ENCODE data around the gene R3HDML. TPM values are rescaled to one million over a fixed set of nuclear protein-coding genes. Genes with fewer than 3 reads are reported as not detected.

The R3HDML gene
- total and polyA plus RNA-seq, 2 of the 13 experiments (the other 11 are each of a cell fraction or from before 2014, with no cell fraction given): not detected

DNA sequence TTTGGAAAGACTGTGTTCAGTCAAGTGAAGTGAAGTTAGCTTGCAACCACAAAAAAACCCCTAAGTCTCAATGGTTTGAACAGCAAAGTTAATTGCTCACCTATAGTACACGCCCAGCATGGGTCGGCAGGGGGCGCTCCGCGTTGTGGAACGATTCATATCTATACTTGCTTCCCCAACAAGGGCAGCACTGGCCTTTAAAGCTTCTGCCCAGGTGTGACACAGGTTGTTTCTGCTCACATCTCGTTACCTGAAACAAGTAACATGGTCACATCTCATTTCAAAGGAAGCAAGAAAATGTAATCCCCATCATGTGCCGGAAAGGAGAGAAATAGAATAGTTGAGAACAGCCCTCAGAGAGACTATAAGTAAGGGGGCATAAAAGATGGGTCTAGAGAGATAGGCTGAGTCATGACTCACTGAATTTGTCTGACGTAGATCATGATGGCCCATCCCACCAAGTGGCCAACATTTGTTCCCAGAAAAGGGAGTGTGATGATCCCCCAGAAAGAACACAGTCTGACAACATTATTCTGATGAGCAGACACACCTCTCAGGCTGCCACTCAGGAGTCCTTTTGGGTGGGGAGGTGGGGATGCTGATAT lies 47.7 kb downstream of the R3HDML start (continued):
- TF ChIP-seq KDM2A (CRISPR knock-in tag; IDR thresholded peaks at IDR 0.05; ENCODE audit: borderline replicate concordance, low read depth) (peak; percentile 51; the same call in 1 of the 2 replicates), DPF2 (CRISPR knock-in tag; IDR thresholded peaks at IDR 0.05; ENCODE audit: borderline replicate concordance, low read depth) (no peak), ZNF501 (CRISPR knock-in tag; IDR thresholded peaks at IDR 0.05) (peak; percentile 17; the same call in 1 of the 2 replicates), RCOR2 (CRISPR knock-in tag; IDR thresholded peaks at IDR 0.05) (no peak), RELA (CRISPR knock-in tag; IDR thresholded peaks at IDR 0.05) (no peak), HOXA5 (CRISPR knock-in tag; IDR thresholded peaks at IDR 0.05) (0 out of 2 replicates have a peak, but pooled peaks have one; percentile 15), TBX2 (CRISPR knock-in tag; IDR thresholded peaks at IDR 0.05; ENCODE audit: borderline replicate concordance) (peak; percentile 19; the same call in 1 of the 2 replicates), NFATC3 (CRISPR knock-in tag; IDR thresholded peaks at IDR 0.05) (0 out of 2 replicates have a peak, but pooled peaks have one; percentile 54), TOE1 (CRISPR knock-in tag; IDR thresholded peaks at IDR 0.05) (no peak), RBM22 (optimal IDR thresholded peaks at IDR 0.05; ENCODE audit: low read length) (peak; percentile 84), ZSCAN25 (CRISPR knock-in tag; IDR thresholded peaks at IDR 0.05) (peak; percentile 41; the same call in 1 of the 2 replicates), PATZ1 (CRISPR knock-in tag; IDR thresholded peaks at IDR 0.05) (peak; percentile 41; the same call in 1 of the 2 replicates), ZGPAT (CRISPR knock-in tag; IDR thresholded peaks at IDR 0.05) (peak; percentile 40; the same call in 1 of the 2 replicates)
- TF ChIP-seq, protein P1, sequence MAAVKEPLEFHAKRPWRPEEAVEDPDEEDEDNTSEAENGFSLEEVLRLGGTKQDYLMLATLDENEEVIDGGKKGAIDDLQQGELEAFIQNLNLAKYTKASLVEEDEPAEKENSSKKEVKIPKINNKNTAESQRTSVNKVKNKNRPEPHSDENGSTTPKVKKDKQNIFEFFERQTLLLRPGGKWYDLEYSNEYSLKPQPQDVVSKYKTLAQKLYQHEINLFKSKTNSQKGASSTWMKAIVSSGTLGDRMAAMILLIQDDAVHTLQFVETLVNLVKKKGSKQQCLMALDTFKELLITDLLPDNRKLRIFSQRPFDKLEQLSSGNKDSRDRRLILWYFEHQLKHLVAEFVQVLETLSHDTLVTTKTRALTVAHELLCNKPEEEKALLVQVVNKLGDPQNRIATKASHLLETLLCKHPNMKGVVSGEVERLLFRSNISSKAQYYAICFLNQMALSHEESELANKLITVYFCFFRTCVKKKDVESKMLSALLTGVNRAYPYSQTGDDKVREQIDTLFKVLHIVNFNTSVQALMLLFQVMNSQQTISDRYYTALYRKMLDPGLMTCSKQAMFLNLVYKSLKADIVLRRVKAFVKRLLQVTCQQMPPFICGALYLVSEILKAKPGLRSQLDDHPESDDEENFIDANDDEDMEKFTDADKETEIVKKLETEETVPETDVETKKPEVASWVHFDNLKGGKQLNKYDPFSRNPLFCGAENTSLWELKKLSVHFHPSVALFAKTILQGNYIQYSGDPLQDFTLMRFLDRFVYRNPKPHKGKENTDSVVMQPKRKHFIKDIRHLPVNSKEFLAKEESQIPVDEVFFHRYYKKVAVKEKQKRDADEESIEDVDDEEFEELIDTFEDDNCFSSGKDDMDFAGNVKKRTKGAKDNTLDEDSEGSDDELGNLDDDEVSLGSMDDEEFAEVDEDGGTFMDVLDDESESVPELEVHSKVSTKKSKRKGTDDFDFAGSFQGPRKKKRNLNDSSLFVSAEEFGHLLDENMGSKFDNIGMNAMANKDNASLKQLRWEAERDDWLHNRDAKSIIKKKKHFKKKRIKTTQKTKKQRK (IDR thresholded peaks at IDR 0.05; ENCODE audit: low read length): no peak
- TF ChIP-seq, protein P2, sequence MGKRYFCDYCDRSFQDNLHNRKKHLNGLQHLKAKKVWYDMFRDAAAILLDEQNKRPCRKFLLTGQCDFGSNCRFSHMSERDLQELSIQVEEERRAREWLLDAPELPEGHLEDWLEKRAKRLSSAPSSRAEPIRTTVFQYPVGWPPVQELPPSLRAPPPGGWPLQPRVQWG (CRISPR knock-in tag; IDR thresholded peaks at IDR 0.05; ENCODE audit: borderline replicate concordance, low read depth): no peak
- TF ChIP-seq, protein P3, sequence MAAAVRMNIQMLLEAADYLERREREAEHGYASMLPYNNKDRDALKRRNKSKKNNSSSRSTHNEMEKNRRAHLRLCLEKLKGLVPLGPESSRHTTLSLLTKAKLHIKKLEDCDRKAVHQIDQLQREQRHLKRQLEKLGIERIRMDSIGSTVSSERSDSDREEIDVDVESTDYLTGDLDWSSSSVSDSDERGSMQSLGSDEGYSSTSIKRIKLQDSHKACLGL (CRISPR knock-in tag; IDR thresholded peaks at IDR 0.05): no peak
- TF ChIP-seq, protein P4, sequence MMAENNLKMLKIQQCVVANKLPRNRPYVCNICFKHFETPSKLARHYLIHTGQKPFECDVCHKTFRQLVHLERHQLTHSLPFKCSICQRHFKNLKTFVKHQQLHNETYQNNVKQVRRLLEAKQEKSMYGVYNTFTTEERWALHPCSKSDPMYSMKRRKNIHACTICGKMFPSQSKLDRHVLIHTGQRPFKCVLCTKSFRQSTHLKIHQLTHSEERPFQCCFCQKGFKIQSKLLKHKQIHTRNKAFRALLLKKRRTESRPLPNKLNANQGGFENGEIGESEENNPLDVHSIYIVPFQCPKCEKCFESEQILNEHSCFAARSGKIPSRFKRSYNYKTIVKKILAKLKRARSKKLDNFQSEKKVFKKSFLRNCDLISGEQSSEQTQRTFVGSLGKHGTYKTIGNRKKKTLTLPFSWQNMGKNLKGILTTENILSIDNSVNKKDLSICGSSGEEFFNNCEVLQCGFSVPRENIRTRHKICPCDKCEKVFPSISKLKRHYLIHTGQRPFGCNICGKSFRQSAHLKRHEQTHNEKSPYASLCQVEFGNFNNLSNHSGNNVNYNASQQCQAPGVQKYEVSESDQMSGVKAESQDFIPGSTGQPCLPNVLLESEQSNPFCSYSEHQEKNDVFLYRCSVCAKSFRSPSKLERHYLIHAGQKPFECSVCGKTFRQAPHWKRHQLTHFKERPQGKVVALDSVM (CRISPR knock-in tag; IDR thresholded peaks at IDR 0.05): 0 out of 2 replicates have a peak, but pooled peaks have one; percentile 19

Data from HepG2 (cell line).